HEK293 (cell line): ENCODE results near the gene CXCL16.

Experiments
- BCL6B ChIP-seq: fragments of 450-650 bp; formaldehyde crosslinking; IDR thresholded peaks from 2 replicates; pipeline ENCODE4 v1.5.1; 2017; ENCODE audit warnings: missing biosample characterization, missing genetic modification characterization
- HOXC10 ChIP-seq: sonication (generic); formaldehyde crosslinking; IDR thresholded peaks from 2 replicates; pipeline ENCODE4 v1.8.1; 2023; ENCODE audit warnings: mild to moderate bottlenecking, missing genetic modification reagents
- SCRT1 ChIP-seq: fragments of 450-650 bp; formaldehyde crosslinking; IDR thresholded peaks from 2 replicates; pipeline ENCODE4 v1.5.1; 2016; ENCODE audit warnings: missing biosample characterization, missing genetic modification characterization, borderline replicate concordance
- TCF7L2 ChIP-seq: IDR thresholded peaks from 2 replicates; pipeline ENCODE4 v1.6.1; 2011; ENCODE audit warnings: low read depth, mild to moderate bottlenecking, inconsistent platforms, low read length, moderate library complexity, borderline replicate concordance
- WT1 ChIP-seq: fragments of 450-650 bp; formaldehyde crosslinking; IDR thresholded peaks from 2 replicates; pipeline ENCODE4 v1.5.1; 2016; ENCODE audit warnings: missing biosample characterization, missing genetic modification characterization
- YY2 ChIP-seq: fragments of 450-650 bp; formaldehyde crosslinking; IDR thresholded peaks from 2 replicates; pipeline ENCODE4 v1.5.1; 2016; ENCODE audit warnings: missing biosample characterization, missing genetic modification characterization
- ZBTB48 ChIP-seq: fragments of 450-650 bp; formaldehyde crosslinking; IDR thresholded peaks from 2 replicates; pipeline ENCODE4 v1.5.1; 2016; ENCODE audit warnings: missing biosample characterization, missing genetic modification characterization
- ZEB2 ChIP-seq: fragments of 450-650 bp; formaldehyde crosslinking; IDR thresholded peaks from 2 replicates; pipeline ENCODE4 v1.5.1; 2016; ENCODE audit warnings: missing biosample characterization, missing genetic modification characterization
- ZFP41 ChIP-seq: fragments of 450-650 bp; formaldehyde crosslinking; IDR thresholded peaks from 2 replicates; pipeline ENCODE4 v1.5.1; 2016; ENCODE audit warnings: missing biosample characterization, missing genetic modification characterization, borderline replicate concordance
- ZNF10 ChIP-seq: fragments of 450-650 bp; formaldehyde crosslinking; IDR thresholded peaks from 2 replicates; pipeline ENCODE4 v1.5.1; 2017; ENCODE audit warnings: missing biosample characterization, missing genetic modification characterization
- ZNF114 ChIP-seq: fragments of 450-650 bp; formaldehyde crosslinking; IDR thresholded peaks from 2 replicates; pipeline ENCODE4 v1.5.0; 2017; ENCODE audit warnings: missing biosample characterization, missing genetic modification characterization
- ZNF121 ChIP-seq: fragments of 450-650 bp; formaldehyde crosslinking; IDR thresholded peaks from 2 replicates; pipeline ENCODE4 v1.5.1; 2016; ENCODE audit warnings: missing biosample characterization, missing genetic modification characterization
- ZNF16 ChIP-seq: fragments of 450-650 bp; formaldehyde crosslinking; IDR thresholded peaks from 2 replicates; pipeline ENCODE4 v1.5.1; 2016; ENCODE audit warnings: low read depth, missing biosample characterization, missing genetic modification characterization
- ZNF19 ChIP-seq: fragments of 450-650 bp; formaldehyde crosslinking; IDR thresholded peaks from 2 replicates; pipeline ENCODE4; 2016; ENCODE audit warnings: missing biosample characterization, missing genetic modification characterization, low read depth
- ZNF223 ChIP-seq: fragments of 450-650 bp; formaldehyde crosslinking; IDR thresholded peaks from 2 replicates; pipeline ENCODE4 v1.5.1; 2016; ENCODE audit warnings: missing biosample characterization, missing genetic modification characterization
- ZNF23 ChIP-seq: fragments of 450-650 bp; formaldehyde crosslinking; IDR thresholded peaks from 2 replicates; pipeline ENCODE4 v1.5.1; 2016; ENCODE audit warnings: missing biosample characterization, missing genetic modification characterization, borderline replicate concordance
- ZNF248 ChIP-seq: fragments of 450-650 bp; formaldehyde crosslinking; IDR thresholded peaks from 2 replicates; pipeline ENCODE4 v1.5.1; 2017; ENCODE audit warnings: missing biosample characterization, missing genetic modification characterization
- ZNF266 ChIP-seq: fragments of 450-650 bp; formaldehyde crosslinking; IDR thresholded peaks from 2 replicates; pipeline ENCODE4 v1.5.1; 2016; ENCODE audit warnings: missing biosample characterization, missing genetic modification characterization, low read depth
- ZNF354C ChIP-seq: fragments of 450-650 bp; formaldehyde crosslinking; IDR thresholded peaks from 2 replicates; pipeline ENCODE4 v1.5.1; 2016; ENCODE audit warnings: missing biosample characterization, missing genetic modification characterization, low read depth, borderline replicate concordance
- ZNF366 ChIP-seq: fragments of 450-650 bp; formaldehyde crosslinking; conservative IDR thresholded peaks from 2 replicates; pipeline ENCODE4 v1.5.1; 2016; ENCODE audit warnings: missing biosample characterization, missing genetic modification characterization
- ZNF394 ChIP-seq: fragments of 450-650 bp; formaldehyde crosslinking; IDR thresholded peaks from 2 replicates; pipeline ENCODE4 v1.5.1; 2016; ENCODE audit warnings: missing biosample characterization, missing genetic modification characterization, mild to moderate bottlenecking, moderate library complexity, borderline replicate concordance
- ZNF423 ChIP-seq: fragments of 450-650 bp; formaldehyde crosslinking; IDR thresholded peaks from 2 replicates; pipeline ENCODE4 v1.5.1; 2016; ENCODE audit warnings: missing biosample characterization, missing genetic modification characterization
- ZNF426 ChIP-seq: fragments of 450-650 bp; formaldehyde crosslinking; IDR thresholded peaks from 2 replicates; pipeline ENCODE4 v1.5.1; 2017; ENCODE audit warnings: missing biosample characterization, missing genetic modification characterization, mild to moderate bottlenecking, inconsistent platforms, moderate library complexity
- ZNF473 ChIP-seq: fragments of 450-650 bp; formaldehyde crosslinking; IDR thresholded peaks from 2 replicates; pipeline ENCODE4 v1.5.1; 2017; ENCODE audit warnings: missing biosample characterization, missing genetic modification characterization
- ZNF510 ChIP-seq: fragments of 450-650 bp; formaldehyde crosslinking; IDR thresholded peaks from 2 replicates; pipeline ENCODE4 v1.5.1; 2018; ENCODE audit warnings: mild to moderate bottlenecking, missing genetic modification characterization, missing biosample characterization; ENCODE audit not compliant: insufficient replicate concordance
- ZNF548 ChIP-seq: fragments of 450-650 bp; formaldehyde crosslinking; IDR thresholded peaks from 2 replicates; pipeline ENCODE4 v1.5.1; 2016; ENCODE audit warnings: missing biosample characterization, missing genetic modification characterization
- ZNF549 ChIP-seq: fragments of 450-650 bp; IDR thresholded peaks from 2 replicates; pipeline ENCODE4 v1.5.1; 2018; ENCODE audit warnings: missing biosample characterization, missing genetic modification characterization, mild to moderate bottlenecking, inconsistent platforms, moderate library complexity
- ZNF558 ChIP-seq: fragments of 450-650 bp; formaldehyde crosslinking; IDR thresholded peaks from 2 replicates; pipeline ENCODE4 v1.5.1; 2016; ENCODE audit warnings: missing biosample characterization, missing genetic modification characterization
- ZNF585B ChIP-seq: fragments of 450-650 bp; formaldehyde crosslinking; IDR thresholded peaks from 2 replicates; pipeline ENCODE4 v1.5.1; 2016; ENCODE audit warnings: missing biosample characterization, missing genetic modification characterization
- ZNF626 ChIP-seq: fragments of 450-650 bp; sonication (Bioruptor Pico); formaldehyde crosslinking; IDR thresholded peaks from 2 replicates; pipeline ENCODE4 v1.5.1; 2018; ENCODE audit warnings: missing biosample characterization, missing genetic modification characterization, inconsistent platforms
- ZNF658 ChIP-seq: fragments of 450-650 bp; formaldehyde crosslinking; IDR thresholded peaks from 2 replicates; pipeline ENCODE4; 2016; ENCODE audit warnings: missing biosample characterization, missing genetic modification characterization
- ZNF677 ChIP-seq: fragments of 450-650 bp; IDR thresholded peaks from 2 replicates; pipeline ENCODE4 v1.5.0; 2018; ENCODE audit warnings: missing biosample characterization, mild to moderate bottlenecking, missing genetic modification characterization, moderate library complexity
- ZNF701 ChIP-seq: fragments of 450-650 bp; formaldehyde crosslinking; IDR thresholded peaks from 2 replicates; pipeline ENCODE4 v1.5.1; 2016; ENCODE audit warnings: missing biosample characterization, missing genetic modification characterization
- ZNF768 ChIP-seq: fragments of 450-650 bp; formaldehyde crosslinking; IDR thresholded peaks from 2 replicates; pipeline ENCODE4 v1.5.1; 2018; ENCODE audit warnings: missing biosample characterization, mild to moderate bottlenecking, missing genetic modification characterization
- ZNF785 ChIP-seq: fragments of 450-650 bp; formaldehyde crosslinking; IDR thresholded peaks from 2 replicates; pipeline ENCODE4 v1.5.1; 2016; ENCODE audit warnings: missing biosample characterization, missing genetic modification characterization
- ZNF830 ChIP-seq: fragments of 450-650 bp; IDR thresholded peaks from 2 replicates; pipeline ENCODE4 v1.5.0; 2018; ENCODE audit warnings: missing biosample characterization, missing genetic modification characterization, low read depth, mild to moderate bottlenecking, moderate library complexity
- ZXDB ChIP-seq: fragments of 450-650 bp; formaldehyde crosslinking; IDR thresholded peaks from 2 replicates; pipeline ENCODE4 v1.5.1; 2016; ENCODE audit warnings: missing biosample characterization, missing genetic modification characterization
- TF ChIP-seq, protein P1 (sequence below): fragments of 450-650 bp; formaldehyde crosslinking; IDR thresholded peaks from 2 replicates; pipeline ENCODE4 v1.5.1; 2016; ENCODE audit warnings: missing biosample characterization, missing genetic modification characterization
- TF ChIP-seq, protein P2 (sequence below): fragments of 450-650 bp; formaldehyde crosslinking; IDR thresholded peaks from 2 replicates; pipeline ENCODE4 v1.5.1; 2016; ENCODE audit warnings: missing biosample characterization, missing genetic modification characterization

Gene CXCL16

DNA sequence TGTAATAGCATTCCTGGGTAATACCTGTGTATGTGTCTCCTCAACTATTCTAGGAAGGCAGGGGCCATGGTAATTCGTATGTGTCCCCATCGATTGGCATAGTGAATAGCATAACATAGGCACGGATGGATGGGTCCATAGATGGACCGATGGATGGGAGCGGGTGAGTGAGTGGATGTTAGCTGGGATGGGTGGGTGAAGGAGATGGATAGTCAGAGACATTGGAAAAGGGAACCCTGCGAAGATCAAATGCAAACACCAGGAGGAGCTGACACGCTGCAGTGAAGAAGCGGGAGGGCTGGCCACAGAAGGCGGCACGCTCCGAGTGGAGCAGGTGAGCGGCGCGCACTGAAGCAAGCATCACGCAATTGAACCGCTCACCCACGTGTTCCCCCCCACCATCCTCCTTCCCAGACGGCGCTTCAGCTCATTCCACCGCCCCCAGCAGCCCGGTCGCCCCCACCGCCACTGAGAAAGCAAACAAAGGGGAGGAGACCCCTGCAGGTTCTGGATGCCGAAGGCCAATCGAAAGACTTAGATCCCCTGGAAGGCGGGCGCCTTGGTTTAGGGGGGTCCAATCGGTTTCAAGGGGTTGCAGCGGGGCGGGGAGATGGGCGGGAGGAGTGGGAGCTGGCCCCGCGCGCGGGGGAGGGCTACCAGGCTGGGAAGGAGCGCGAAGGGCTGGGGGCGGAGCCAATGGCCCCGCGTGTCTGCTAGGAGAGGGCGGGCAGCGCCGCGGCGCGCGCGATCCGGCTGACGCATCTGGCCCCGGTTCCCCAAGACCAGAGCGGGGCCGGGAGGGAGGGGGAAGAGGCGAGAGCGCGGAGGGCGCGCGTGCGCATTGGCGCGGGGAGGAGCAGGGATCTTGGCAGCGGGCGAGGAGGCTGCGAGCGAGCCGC is 29.7 kb downstream of the CXCL16 start, which contains the start of gene ARRB2 (continued):
- TF ChIP-seq ZNF785 (tag by site-specific recombination) (0 out of 2 replicates have a peak, but pooled peaks have one; percentile 67), ZNF366 (tag by site-specific recombination) (peak; percentile 97), ZNF585B (no peak), WT1 (tag by site-specific recombination) (peak; percentile 55), ZNF248 (tag by site-specific recombination) (no peak), ZNF394 (tag by site-specific recombination) (peak; percentile 97), ZBTB48 (peak; percentile 47; the same call in 1 of the 2 replicates), ZNF10 (tag by site-specific recombination) (peak; percentile 65; the same call in 1 of the 2 replicates), ZNF626 (tag by site-specific recombination) (no peak), ZNF354C (no peak), ZFP41 (tag by site-specific recombination) (no peak), BCL6B (tag by site-specific recombination) (no peak), ZNF23 (tag by site-specific recombination) (no peak), ZNF423 (tag by site-specific recombination) (no peak), ZNF830 (no peak), ZNF510 (no peak), ZNF701 (tag by site-specific recombination) (no peak), ZNF549 (tag by site-specific recombination) (no peak), ZXDB (tag by site-specific recombination) (peak; percentile 58; the same call in 1 of the 2 replicates), ZNF658 (tag by site-specific recombination) (no peak), ZNF19 (tag by site-specific recombination) (no peak), ZNF558 (tag by site-specific recombination) (no peak; the same call in 1 of the 2 replicates), ZNF16 (tag by site-specific recombination) (no peak), ZNF473 (no peak), SCRT1 (no peak), HOXC10 (no peak), ZNF677 (tag by site-specific recombination) (no peak), ZNF121 (tag by site-specific recombination) (no peak), ZNF114 (tag by site-specific recombination) (no peak), ZNF223 (tag by site-specific recombination) (no peak), ZNF426 (tag by site-specific recombination) (no peak), ZNF266 (no peak), TCF7L2 (no peak), ZNF768 (tag by site-specific recombination) (no peak), ZNF548 (tag by site-specific recombination) (no peak), YY2 (no peak), ZEB2 (tag by site-specific recombination) (peak; percentile 90)
- TF ChIP-seq, protein P1, sequence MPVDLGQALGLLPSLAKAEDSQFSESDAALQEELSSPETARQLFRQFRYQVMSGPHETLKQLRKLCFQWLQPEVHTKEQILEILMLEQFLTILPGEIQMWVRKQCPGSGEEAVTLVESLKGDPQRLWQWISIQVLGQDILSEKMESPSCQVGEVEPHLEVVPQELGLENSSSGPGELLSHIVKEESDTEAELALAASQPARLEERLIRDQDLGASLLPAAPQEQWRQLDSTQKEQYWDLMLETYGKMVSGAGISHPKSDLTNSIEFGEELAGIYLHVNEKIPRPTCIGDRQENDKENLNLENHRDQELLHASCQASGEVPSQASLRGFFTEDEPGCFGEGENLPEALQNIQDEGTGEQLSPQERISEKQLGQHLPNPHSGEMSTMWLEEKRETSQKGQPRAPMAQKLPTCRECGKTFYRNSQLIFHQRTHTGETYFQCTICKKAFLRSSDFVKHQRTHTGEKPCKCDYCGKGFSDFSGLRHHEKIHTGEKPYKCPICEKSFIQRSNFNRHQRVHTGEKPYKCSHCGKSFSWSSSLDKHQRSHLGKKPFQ = no peak
- TF ChIP-seq, protein P2, sequence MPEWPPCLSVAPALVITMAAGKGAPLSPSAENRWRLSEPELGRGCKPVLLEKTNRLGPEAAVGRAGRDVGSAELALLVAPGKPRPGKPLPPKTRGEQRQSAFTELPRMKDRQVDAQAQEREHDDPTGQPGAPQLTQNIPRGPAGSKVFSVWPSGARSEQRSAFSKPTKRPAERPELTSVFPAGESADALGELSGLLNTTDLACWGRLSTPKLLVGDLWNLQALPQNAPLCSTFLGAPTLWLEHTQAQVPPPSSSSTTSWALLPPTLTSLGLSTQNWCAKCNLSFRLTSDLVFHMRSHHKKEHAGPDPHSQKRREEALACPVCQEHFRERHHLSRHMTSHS (tag by site-specific recombination) = no peak
